Stimulated activated CD4-positive, alpha-beta T cell treated with anti-CD3 and anti-CD28 coated beads, TNF-alpha, amount 100 ng/mL, for 24 hours (primary cell): ENCODE data around the gene MORN2.

Experiments
- DNase-seq, 3 experiments: peaks; one replicate each; pipeline ENCODE4 v3.0.0-alpha.2; 2020; ENCODE audit warnings: low read depth in 3 of 3

Gene MORN2

GRCh38 chr2:38889575-38889974, 13.8 kb downstream of the MORN2 start, which contains the start of gene ARHGEF33:
ARHGEF33 (plus strand) TSS chr2:38889875; CDS start chr2:38919448, 29,573 bp downstream.
- DNase-seq: no peak

- no peak for DNase-seq
Measured at GRCh38 chr2:38892819-38893218, 17.0 kb downstream of the MORN2 start.

GRCh38 chr2:38898256-38898655, 22.5 kb downstream of the MORN2 start:
- no peak for DNase-seq

GRCh38 chr2:38900726-38901125, 24.9 kb downstream of the MORN2 start:
- DNase-seq: no peak

DNA sequence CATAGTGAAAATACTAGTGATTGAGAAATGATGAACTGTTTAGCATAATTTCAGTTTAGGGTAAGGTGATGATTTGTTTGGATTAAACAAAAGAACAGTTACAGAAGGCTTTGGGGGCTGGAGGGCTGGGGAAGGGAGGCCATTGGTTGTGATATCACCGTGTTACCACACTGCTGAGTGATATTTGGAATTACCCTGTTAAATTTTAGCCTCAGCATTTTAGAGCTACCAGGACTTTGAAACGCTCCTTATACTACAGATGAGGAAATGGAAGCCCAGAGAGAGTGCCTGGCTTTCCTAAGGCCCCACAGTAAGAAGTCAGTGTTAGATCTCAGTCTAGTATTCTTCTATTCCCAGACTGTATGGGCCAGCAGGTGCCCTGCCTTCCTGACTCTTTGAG, 29.5 kb downstream of the MORN2 start:
- no peak for DNase-seq

DNA sequence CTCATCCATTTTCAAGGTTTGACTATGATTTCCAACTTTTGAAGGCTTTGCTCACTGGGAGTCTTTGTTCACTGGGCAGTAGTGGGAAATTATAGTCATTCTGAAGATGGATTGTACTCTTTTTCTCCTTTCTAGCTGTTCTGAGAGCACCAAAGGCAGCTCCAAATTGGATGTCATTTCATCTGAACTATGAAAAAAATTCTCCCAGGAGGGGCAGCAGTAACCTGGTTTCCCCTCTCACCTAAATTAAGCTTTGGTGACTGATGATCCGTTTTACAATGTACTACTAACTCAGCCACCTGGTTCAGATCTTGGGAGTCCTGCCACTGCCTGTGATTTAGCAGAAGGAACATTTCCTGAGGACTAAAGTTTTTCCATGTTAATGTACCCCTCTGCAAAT, 31.5 kb downstream of the MORN2 start:
- no peak for DNase-seq

GRCh38 chr2:38907743-38908562, 32.2 kb downstream of the MORN2 start:
- no peak for DNase-seq

- DNase-seq: no peak
Measured at GRCh38 chr2:38909872-38910271, 34.1 kb downstream of the MORN2 start.

GRCh38 chr2:38911191-38911590, 35.4 kb downstream of the MORN2 start:
- no peak for DNase-seq

DNA sequence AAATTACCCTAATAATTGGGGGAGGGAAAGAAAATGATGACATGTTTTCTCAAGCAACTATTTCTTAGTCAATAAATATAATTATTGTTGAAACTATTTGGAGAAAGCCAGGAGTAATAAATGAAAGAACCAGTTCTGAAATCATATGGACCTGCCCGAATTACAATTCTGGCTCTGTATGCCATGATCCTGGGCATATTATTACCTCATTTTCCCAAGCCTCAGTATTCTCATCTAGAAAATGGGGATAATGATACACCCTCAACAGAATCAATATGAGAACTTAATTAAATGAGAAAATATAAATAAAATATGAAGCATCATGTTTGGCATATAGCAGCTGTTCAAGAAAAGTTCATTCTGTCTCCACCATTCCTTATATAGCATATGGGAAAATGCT, 36.8 kb downstream of the MORN2 start:
- DNase-seq: no peak

- no peak for DNase-seq
Measured at GRCh38 chr2:38922389-38922788, 46.6 kb downstream of the MORN2 start.

DNA sequence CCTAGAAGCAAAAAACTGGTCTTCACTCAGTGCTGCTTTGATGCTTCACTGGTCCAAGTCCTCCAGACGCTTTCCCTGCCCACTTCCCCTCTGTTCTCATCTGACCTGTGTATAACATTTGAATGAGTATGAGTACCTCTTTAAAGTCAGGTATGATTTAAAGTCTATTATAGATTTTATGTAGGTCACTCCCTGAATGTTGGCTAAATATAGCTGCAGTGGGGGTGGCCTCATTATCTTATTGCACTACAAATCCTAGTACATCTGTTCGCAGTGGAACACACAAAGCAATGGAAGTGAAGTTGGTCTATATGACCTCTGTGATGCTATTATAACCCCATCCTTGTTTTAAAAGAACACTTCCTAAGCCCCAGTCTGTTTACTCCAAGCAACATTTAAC, 47.1 kb downstream of the MORN2 start:
- no peak for DNase-seq

GRCh38 chr2:38925982-38926381, 50.2 kb downstream of the MORN2 start:
- no peak for DNase-seq

GRCh38 chr2:38930600-38930999, 54.8 kb downstream of the MORN2 start:
- DNase-seq: no peak
